ENCODE measurements around the gene HIP1. TPM values are rescaled to one million over a fixed set of nuclear protein-coding genes. Genes with fewer than 3 reads are reported as not detected.

HIP1 gene
- total and polyA plus RNA-seq, 9 of the 15 experiments (the other 6 are each of a cell fraction or from before 2014, with no cell fraction given) = 2.4 to 13.7 (median 9.5) TPM

GRCh38 chr7:75669579-75669978 is 69.2 kb downstream of the HIP1 start (continued):
- TF ChIP-seq DEAF1 (CRISPR knock-in tag; IDR thresholded peaks at IDR 0.05) = no peak
- no peak for TF ChIP-seq CBX1 (IDR thresholded peaks at IDR 0.05; ENCODE audit: low read depth)
- TF ChIP-seq RFX1 (IDR thresholded peaks at IDR 0.05) = no peak
- TF ChIP-seq MAFG (tag; conservative IDR thresholded peaks at IDR 0.05) = peak; percentile 66
- TF ChIP-seq NFE2 (IDR thresholded peaks at IDR 0.05; ENCODE audit: low read depth) = peak; percentile 45; the same call in 1 of the 2 replicates

GRCh38 chr7:75667938-75668337 is 70.8 kb downstream of the HIP1 start:
- H3K36me3 ChIP-seq (ENCODE audit: control insufficient read depth, insufficient read depth, low read length) = no peaks in the 10 kb centered on the region
- ATAC-seq (no peak), FAIRE-seq (no peak), DNase-seq (ENCODE audit: extremely low read depth in 1 of 4, low spot score in 3 of 4) (no peak)
- BruUV-seq (replicated peaks) = no TSS peak
- H3K9me3 ChIP-seq (replicated peaks; ENCODE audit: control insufficient read depth, insufficient read depth, low read depth, low read length) = no peaks in the 10 kb centered on the region
- no peak overlapping the region for H3K4me2 ChIP-seq (ENCODE audit: insufficient read depth, low read length)
- CTCF ChIA-PET (ENCODE audit: low intra/inter-chr PET ratio) = no interaction called here
- no peak overlapping the region for H3K9ac ChIP-seq (ENCODE audit: insufficient read depth in 1 of 2, low read depth in 2 of 2, low read length in 2 of 2)
- H4K20me1 ChIP-seq (replicated peaks; ENCODE audit: control insufficient read depth, insufficient read depth, low read length) = no peaks in the 10 kb centered on the region
- POLR2A ChIA-PET = no interaction called here
- peaks cover 16 to 26% of the 10 kb centered on the region in 2 experiments for H3K4me1 ChIP-seq (replicated peaks in 1 of 2; ENCODE audit: control insufficient read depth in 2 of 2, insufficient read depth in 2 of 2, low read length in 2 of 2)
- in situ Hi-C loops (cut with MboI) = no loop called here
- no peak overlapping the region for H2AFZ ChIP-seq (ENCODE audit: low read depth, low read length)
- intact Hi-C loops (cut with micrococcal nuclease) = no loop called here
- H3K27ac ChIP-seq (ENCODE audit: extremely low read depth, low read depth, low read length) = no peak overlapping the region
- H3K79me2 ChIP-seq (ENCODE audit: control insufficient read depth, insufficient read depth, low read length) = no peaks in the 10 kb centered on the region
- TF ChIP-seq NFIC (IDR thresholded peaks at IDR 0.05) (peak; percentile 54), FOXJ3 (CRISPR knock-in tag; IDR thresholded peaks at IDR 0.05) (no peak)
- no peaks in the 10 kb centered on the region for H3K27me3 ChIP-seq (ENCODE audit: control insufficient read depth in 2 of 2, insufficient read depth in 2 of 2, low read length in 2 of 2)
- no peaks in the 10 kb centered on the region for H3K9me1 ChIP-seq (ENCODE audit: control insufficient read depth, insufficient read depth, low read length)
- WGBS (ENCODE audit: insufficient coverage, low coverage, missing lambda C conversion rate) = 50% methylated on average over 4 of the region's 4 CpGs
- no peak overlapping the region for H3K4me3 ChIP-seq
